Stimulated activated CD4-positive, alpha-beta T cell treated with anti-CD3 and anti-CD28 coated beads, Interleukin-12 subunit alpha, Interleukin-12 subunit beta, amount 100 ng/mL, for 4 hours (primary cell): Measurements from ENCODE around the gene FHAD1.
"Not testable (repeated sequence)": the region's sequence is repeated elsewhere in the genome, so short reads cannot be mapped to it uniquely, and the experiment has no call there.

Experiments
- DNase-seq: peaks from one replicate; pipeline ENCODE4 v3.0.0-alpha.2; 2020

FHAD1 gene

DNA sequence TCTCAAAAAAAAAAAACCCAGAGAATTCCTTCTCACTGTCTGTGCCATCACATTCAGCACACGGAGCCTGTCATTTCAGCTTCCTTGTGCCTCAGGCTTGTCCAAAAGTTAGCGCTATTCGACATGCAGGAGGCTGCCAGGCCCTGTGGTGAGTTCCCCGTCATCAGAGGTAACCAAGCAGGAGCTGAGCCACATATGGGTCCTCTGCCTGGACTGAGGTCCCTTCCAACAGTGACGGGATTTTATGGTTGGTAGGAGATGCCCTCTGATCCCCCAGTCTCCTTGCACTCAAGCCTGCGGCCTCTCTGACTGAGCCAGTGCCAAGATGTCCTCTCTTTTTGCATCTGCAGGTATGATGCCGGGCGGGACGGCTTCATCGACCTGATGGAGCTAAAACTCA lies 178.5 kb downstream of the FHAD1 start:
- DNase-seq: no peak

DNA sequence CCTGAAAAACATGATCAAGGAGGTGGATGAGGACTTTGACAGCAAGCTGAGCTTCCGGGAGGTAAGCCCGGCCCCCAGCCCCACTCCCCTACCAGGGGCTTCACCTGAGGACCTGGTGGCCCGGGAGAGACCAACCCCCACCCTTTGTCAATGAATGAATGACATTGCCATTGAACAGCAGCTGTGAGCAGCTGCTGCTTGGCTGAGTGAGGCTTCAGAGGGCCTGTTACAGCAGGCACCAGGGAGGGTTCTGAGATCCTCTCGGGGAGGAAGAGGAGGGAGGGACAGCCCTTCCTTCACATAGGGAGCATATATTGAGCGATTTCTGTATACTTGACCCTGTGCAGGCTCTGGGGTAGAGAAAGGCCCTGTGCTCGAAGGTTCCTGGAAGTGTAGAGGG lies 178.9 kb downstream of the FHAD1 start:
- DNase-seq: no peak

DNA sequence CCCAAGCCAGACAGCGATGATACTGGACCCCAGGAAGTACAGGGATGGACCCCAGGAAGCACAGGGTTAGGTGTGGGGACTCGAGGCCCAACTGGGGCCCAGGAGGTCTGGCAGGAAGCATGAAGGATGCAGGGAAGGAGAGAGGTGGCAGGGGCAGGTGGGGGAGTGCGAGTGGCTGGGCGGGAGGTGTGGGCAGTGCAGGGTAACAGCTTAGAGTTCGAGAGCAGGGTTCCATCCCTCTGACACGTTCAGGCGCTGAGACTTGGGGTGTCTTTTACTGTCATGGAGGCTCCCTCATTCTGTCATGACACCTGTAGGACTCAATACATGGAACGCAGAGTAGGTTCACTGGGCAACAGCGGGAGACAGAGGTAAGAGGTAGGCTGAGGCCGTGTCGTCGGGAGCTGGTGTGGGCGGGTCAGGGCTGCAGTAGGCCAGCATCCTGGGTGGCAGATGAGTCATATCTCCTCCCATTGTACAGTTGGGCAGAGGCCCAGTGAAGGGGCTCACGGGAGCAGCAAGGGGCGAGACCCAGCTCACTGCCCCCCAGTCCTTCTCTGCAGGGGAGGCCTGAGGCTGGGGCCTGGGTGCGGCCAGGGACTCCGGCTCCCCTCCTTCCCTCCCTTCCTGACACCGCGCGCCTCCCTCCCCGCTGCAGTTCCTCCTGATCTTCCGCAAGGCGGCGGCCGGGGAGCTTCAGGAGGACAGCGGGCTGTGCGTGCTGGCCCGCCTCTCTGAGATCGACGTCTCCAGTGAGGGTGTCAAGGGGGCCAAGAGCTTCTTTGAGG lies 179.7 kb downstream of the FHAD1 start:
- DNase-seq: no peak

DNA sequence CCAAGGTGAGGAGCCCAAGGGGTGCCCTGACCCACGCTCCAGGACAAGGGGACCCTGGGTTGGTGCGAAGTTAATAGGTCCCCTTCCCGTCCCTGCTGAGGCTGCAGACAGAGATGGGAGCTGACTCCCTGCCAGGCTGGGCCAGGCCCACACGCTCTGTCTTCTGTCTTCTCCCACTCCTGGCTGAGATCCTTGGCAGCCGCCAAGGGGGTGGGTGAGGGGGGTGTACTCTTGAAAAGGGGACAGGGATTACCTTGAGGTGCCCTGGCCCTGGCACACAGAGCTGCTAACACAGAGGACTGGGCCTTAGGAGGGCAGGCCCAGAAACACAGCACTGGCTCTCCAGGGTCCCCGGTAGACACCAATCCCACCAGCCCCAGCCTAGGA lies 180.2 kb downstream of the FHAD1 start:
- DNase-seq: no peak

GRCh38 chr1:15428252-15428651 lies 181.2 kb downstream of the FHAD1 start:
- not testable (repeated sequence) for DNase-seq

DNA sequence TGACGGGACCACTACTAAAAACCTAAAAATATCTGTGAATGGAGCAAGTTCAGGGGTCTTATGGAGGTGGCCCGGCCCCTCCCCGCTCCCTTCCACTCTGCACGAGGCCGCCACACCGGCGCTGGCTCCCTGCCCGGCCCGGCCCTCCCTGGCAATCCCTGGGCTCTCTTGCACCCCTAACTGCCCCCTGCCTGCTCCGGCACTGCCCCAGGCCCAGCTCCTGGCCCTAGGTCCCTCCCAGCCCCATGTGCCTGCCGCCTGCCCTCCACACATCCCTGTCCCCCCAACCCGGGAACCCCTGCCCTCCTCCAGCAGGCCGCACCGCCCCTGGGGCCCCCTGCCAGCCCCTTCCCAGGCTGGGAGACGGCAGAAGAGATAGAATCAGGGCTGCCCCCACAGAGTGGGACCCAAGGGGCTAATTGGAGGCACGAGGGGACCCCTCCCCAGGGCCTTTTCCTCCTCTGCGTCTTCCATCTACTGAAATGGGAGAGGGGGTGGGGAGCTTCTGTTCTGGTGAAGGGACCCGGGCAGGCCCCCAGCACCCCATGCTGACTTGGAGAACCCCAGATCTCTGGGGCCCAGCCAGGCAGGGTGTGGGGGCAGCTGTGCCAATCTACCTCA lies 181.9 kb downstream of the FHAD1 start:
- no peak for DNase-seq

GRCh38 chr1:15429701-15430149 lies 182.7 kb downstream of the FHAD1 start:
- no peak for DNase-seq

- DNase-seq: peak; percentile 78
Observed at GRCh38 chr1:15430787-15431570, 184.0 kb downstream of the FHAD1 start.

DNA sequence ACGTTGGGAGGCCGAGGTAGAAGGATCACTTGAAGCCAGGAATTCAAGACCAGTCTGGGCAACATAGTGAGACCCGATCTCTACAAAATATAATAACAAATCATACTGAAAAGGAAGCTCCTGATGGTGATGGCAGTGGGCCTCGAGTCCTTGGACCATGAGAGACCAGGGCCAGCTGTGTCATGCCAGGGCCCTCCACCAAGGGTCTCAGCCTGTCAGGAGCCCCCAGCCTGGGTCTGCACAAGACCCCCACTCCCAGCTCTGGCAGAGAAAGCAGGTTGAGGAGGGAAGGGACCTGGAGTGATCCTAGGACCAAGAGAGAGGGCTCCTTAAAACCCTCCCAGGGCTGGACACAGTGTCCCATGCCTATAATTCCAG lies 184.5 kb downstream of the FHAD1 start:
- no peak for DNase-seq

DNA sequence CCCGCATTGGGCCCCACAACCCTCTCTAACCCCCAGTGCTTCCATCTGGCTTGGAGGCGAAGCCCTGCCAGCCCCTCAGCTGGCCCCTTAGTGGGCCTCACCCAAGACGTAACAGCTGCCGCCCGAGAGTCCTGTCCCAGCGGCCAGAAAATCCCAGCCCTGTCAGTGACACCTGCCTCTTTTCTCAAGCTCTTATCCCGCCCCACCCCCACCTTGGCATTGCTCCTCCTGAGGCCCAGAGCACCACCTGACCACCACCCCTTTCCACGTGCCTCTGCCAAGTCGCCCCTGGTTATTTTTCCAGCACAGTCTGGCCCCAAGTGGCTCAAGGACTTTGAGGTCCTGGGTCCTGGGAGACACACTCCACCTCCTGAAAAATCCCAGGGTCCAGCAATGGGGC lies 185.3 kb downstream of the FHAD1 start:
- no peak for DNase-seq

DNA sequence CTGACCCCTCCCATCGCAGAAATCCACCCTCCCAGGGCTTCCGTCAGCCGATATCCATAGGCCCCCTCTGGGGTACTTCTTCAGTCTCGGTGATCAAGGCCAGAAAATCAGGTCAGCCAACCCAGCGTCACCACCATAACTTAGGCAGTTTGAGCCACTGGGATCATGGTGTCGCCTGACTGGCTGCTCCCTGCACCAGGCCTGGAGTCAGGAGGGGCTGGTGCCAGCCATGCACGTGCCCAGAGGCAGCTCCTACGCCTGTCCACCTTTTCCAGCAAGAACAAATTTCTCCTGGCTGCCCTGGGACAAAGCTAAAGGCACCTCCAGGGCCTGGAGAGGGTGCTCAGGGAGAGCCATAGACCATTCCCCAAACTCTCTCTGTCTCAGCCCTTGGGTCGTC lies 186.4 kb downstream of the FHAD1 start:
- DNase-seq: no peak

DNA sequence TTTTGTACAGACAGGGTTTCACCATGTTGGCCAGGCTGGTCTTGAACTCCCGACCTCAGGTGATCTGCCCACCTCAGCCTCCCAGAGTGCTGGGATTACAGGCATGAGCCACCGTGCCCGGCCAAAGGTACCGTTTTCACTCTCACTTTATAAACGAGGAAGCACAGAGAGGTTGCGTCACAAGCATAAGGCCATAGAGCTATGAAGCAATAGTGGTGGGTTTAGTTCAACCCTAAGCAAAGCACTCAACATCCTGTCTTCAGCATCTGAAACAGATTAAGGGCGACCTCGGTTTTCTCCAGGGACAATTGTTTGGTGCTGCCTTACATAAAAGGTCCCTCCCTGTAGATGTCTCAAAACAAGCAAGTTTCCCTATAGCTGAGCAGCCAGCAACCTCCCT lies 187.7 kb downstream of the FHAD1 start:
- DNase-seq: not testable (repeated sequence)

- DNase-seq: no peak
Observed at GRCh38 chr1:15435239-15436077, 188.4 kb downstream of the FHAD1 start.

DNA sequence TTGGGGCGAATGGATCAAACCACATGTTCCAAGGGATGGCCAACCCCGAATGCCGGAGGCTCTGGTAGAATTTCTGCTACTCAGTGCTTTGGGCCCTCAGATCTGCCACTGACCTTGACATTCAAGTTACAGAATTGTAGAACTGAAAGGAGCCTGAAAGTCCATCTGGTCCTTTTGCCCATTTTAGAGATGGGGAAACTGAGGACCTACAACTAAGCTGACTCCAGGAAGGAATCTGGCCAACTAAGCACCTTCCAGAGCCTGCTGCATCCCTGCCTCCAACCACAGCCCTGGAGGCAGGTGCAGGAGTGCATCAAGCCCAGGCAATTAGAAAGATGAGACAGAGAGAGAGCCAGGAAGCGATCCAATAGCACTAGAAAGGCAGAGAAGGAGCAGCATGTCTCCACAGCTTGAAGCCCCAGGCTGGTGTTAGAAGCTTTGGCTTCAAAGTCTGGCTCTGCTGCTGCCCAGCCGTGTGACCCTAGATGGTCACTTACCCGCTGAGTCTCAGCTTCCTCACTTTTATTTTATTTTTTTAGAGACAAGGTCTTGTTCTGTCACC lies 189.9 kb downstream of the FHAD1 start:
- no peak for DNase-seq

GRCh38 chr1:15439325-15439724 lies 192.3 kb downstream of the FHAD1 start:
- no peak for DNase-seq

- DNase-seq: no peak
Observed at GRCh38 chr1:15440357-15440756, 193.3 kb downstream of the FHAD1 start.

DNA sequence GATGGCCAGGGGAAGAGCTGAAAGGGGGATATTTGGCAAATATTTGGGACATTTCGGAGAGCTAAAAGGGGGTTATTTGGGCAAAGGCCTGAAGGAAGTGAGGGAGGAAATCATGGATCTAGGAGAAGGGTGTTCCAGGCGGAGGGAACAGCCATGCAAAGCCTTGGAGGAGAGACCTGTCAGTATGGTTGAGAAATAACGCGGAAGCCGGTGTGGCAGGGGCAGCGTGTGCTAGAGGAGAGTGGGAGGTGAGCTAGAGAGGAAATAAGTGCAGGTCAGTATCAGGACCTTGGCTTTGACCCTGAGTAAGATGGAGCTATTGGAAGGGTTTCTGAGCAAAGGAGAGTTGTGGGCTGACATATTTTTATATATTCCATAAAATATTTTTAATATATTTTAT lies 194.2 kb downstream of the FHAD1 start:
- DNase-seq: no peak

GRCh38 chr1:15442119-15442518 lies 195.1 kb downstream of the FHAD1 start:
- DNase-seq: no peak

DNA sequence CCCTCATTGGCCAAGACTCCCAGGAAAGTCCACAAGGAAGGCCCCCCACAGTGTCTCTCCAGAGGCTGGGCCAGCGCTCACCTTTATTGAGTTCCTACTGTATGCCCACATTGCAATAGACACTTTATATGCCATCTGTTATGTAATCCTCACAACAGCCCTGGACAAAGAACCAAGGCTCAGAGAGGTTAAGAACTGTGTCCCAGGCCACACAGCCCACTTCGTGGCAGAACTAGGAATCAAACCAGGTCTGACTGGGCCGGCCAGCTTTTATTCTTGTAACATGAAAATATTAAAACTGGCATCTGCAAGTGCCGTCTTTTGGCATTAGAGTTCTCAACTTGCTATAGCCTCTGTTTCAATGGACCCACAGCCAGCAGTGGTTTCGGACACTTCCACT lies 195.7 kb downstream of the FHAD1 start:
- DNase-seq: no peak

- no peak for DNase-seq
Observed at GRCh38 chr1:15443281-15443680, 196.3 kb downstream of the FHAD1 start.

DNA sequence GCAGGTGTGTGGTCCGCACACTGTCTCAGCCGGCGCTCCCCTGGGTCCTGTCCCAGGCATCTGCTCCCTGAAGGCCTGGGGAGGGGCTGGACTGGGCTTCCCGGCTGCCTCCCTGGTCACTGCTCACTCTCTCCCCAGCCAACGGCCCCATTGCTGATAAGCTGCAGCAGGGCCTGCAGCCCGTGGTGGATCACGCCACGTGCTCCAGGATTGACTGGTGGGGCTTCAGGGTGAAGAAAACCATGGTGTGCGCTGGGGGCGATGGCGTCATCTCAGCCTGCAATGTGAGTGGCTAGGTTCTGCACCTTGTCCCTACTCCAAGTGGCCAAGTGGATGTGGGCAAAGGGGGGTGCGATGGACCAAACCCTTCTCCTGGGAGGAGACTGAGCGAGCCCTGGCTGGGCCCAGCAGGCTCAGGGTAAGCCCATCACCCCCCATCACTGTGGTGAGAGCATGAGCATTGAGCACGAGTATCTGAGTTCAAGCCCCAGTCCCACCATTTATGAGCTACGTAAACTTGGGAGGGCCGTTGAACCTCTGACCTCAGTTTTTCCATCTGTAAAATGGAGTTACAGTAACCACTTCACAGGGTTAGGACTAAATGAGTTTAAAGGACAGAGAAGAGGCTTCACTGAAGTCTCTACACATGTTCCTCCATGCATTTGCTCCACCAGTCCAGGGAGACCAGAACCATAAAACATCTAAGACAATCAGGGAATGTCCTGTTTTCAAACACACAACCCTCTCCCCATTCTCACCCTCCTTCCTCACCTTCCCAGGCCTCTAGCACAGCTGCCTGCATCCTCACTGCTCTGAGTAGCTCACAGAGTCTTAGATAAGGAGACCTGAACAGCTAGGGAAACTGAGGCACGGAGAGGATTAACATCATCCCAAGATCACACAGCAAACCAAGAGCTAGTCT lies 197.7 kb downstream of the FHAD1 start:
- DNase-seq: no peak
